AG09309 (cell line): ENCODE measurements around the gene ZNF438.
A peak's percentile ranks its signal among the peaks of the same experiment; 100 is the strongest.

Source experiments
- DNase-seq: peaks from one replicate; pipeline ENCODE4 v3.0.0-alpha.2; 2010; ENCODE audit warnings: low read depth
- H3K4me3 ChIP-seq: 2 replicates; pipeline ENCODE4 v1.5.1; 2011; ENCODE audit warnings: mild to moderate bottlenecking, low read depth, low read length, moderate library complexity; ENCODE audit not compliant: control insufficient read depth
- CTCF ChIP-seq: IDR thresholded peaks from 2 replicates; pipeline ENCODE4 v1.5.1; 2011; ENCODE audit warnings: mild to moderate bottlenecking, low read depth, low read length, inconsistent platforms; ENCODE audit not compliant: insufficient read depth, control insufficient read depth; ENCODE audit errors: missing control alignments

Gene ZNF438

DNA sequence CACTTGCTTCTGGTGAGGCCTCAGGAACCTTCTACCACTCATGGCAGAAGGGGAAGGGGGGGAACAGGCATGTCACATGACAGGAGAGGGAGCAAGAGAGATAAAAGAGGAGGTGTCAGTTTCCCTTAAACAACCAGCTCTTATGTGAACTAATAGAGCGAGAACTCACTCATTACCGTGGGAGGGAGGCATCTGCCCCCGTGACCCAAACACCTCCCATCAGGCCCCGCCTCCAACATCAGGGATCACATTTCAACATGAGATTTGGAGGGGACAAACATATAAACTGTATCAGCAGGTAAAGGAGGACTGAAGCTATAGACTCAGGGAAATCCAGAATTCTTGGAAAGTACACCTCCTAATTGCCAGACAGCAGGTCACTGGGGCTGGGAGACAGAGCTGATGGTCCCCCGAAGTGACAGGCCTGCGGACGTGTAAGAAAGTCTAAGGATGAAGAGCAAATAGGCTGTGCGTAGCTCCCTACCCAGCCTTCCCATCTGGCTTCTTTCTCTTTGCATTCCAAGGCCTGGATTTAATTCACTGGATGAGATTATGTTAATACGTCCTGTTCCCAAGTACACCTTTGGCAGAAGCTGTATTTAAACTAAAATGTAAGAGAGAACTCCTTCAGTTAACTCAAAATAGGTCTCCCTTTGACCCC lies 215.4 kb downstream of the ZNF438 start:
- TF ChIP-seq CTCF = no peak
- no peak overlapping the region for H3K4me3 ChIP-seq
- DNase-seq = no peak

- no peak overlapping the region for H3K4me3 ChIP-seq
- no peak for DNase-seq
- no peak for TF ChIP-seq CTCF
Measured at GRCh38 chr10:30813872-30814481, 217.7 kb downstream of the ZNF438 start.

DNA sequence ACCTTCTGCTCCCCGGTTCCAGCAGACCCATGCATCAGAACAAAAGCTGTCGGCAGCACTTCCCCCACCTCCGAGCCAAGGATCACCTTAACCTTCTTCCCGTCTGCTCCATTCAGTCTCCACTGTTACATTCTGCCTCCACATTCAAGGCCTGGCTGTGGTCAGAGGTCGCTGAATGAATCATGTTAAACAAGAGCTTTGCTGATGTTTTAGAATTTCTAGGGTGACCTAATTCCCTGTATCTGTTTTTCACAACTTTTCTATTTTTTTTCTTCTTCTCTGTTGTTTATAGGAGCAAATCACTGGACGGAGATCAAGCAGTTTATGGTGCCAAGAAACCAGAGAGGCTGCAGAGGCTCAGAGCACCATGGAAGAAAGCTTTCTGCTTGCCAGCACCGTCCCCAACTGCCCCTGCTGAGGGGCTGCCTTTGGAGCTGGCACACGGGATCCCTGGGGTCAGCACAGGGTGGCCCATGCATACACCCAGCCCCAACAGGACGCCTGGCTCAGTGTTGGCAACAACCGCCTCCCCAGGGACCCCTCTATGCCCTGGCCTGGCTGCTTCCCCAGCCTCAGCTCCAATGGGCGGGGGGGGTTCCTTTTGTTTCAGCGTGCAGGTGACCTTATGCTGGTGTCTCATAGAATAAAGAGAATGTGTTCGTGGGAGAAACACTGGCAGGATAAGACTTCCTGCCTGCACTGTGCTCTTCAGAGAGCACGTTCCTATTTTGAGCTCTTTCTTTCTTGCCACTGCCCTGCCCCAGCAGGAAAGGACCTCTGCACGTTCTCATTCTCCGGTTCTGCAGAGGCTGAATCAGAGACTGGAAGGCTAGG lies 219.4 kb downstream of the ZNF438 start:
- DNase-seq = peak; percentile 66
- no peak for TF ChIP-seq CTCF
- no peak overlapping the region for H3K4me3 ChIP-seq

DNA sequence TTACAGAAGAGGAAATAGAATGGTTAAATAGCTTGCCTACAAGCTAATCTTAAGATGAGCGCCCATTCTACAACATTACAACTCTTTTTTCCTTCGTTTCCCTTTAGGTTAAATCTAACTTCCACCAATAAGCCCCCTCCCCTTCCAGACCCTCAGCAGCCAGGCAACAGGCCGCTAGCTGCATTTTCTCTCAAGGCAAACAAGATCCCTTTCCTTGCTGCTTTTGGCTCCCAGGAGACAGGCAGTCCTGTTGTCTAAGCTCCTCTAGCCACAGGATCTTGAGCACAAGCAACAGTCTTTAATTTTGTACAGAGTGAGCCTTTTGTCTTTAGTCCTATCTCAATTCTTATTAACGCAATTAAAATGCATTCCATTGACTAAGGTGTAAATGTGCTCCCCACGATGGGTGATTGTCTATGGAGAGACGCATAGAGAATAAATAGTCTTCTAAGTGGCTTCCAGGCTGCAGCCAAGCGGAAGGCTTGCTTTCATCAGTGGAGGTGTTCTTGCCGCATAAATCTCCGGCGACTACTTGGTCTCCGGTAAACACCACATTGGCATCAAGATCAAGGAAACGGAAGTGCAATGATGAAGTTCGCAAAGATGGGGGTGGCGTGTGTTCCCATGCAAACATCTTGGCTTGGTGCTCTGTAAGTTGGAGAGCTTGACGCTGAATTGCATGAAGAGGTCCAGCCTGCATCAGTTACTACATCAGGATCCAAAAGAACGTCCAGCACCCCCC lies 220.2 kb downstream of the ZNF438 start:
- TF ChIP-seq CTCF = no peak
- no peak overlapping the region for H3K4me3 ChIP-seq

DNA sequence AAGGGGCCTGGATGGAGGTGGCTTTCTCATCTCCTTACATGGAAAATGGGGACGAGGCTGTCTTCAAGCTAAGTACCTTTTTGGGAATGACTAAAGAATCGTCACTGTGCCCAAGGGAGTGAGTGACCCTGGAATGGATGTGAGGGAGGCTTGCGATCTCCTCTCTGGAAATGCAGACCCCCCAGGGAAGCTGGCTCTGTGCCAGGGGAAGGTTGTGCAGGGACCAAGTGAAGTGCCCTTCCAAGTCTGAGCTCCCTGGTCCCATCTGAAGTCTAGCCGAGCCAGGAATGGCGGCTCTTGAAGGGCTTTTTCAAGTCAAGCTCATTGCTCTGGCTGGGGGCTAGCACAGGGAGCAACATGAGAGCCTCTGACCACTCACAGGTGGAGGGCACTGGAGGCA lies 221.2 kb downstream of the ZNF438 start:
- TF ChIP-seq CTCF = no peak
- no peak overlapping the region for H3K4me3 ChIP-seq
- no peak for DNase-seq

More for the DNA sequence above, 220.2 kb downstream of the ZNF438 start:
- no peak for DNase-seq

- DNase-seq = no peak
- TF ChIP-seq CTCF = no peak
- no peak overlapping the region for H3K4me3 ChIP-seq
Measured at GRCh38 chr10:30806850-30807249, 224.8 kb downstream of the ZNF438 start.
